Stomach (tissue), 4 donors: ENCODE results near the gene AJAP1.

ENCODE experiments used
- CTCF ChIP-seq, 7 experiments: fragments of 450-650 bp in 4 of 7; fragments of 200-600 bp in 3 of 7; sonication (generic) in 3 of 7; IDR thresholded peaks; one replicate each; pipeline ENCODE4 v1.5.1; 2016 to 2019; ENCODE audit warnings: antibody characterized with exemption in 7 of 7, control low read depth in 2 of 7, mild to moderate bottlenecking in 1 of 7
- POLR2A ChIP-seq, 4 donors: fragments of 450-650 bp; IDR thresholded peaks; one replicate each; pipeline ENCODE4 v1.6.1; 2016; ENCODE audit warnings: antibody characterized with exemption in 4 of 4, control low read depth in 2 of 4, mild to moderate bottlenecking in 1 of 4, moderate library complexity in 1 of 4
- POLR2AphosphoS5 ChIP-seq, 3 donors: sonication (generic); formaldehyde crosslinking; IDR thresholded peaks; one replicate each; pipeline ENCODE4 v1.6.1; 2016; ENCODE audit warnings: antibody characterized with exemption in 3 of 3

DNA sequence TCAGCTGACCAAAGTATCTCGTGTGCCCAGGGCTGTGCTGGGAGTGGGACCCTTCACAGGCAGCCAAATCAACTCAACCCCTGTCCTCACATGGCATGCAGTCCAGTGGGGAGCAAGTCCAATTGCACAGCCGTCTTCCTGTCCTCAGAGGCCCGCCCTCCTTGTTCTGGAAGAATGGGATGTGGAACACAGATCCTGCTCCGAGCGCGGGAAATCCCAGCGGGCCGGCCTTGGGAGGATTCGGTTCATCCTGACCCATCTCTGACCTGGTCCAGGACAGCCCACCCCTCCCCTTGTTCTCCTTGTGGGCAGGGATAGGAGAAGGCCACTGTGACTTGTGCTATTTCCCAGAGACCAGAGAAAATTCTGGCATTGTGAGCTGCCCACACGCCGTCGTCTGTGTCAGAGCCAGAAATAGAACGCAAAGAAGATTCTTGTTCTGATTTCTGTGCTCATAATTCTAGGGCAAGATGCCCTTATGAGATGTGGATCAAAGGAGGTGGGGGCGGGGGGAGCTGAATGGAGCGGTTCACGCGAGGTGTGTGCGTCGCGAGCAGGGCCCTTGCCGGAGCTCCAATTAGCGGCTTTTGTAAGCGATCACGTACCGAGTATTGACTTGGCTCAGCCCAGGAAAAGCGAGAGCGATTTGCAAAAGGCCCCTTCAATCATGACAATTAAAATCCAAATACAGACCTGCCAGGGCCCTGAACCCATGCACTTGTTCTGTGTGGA, 79.2 kb downstream of the AJAP1 start:
- TF ChIP-seq CTCF (IDR thresholded peaks at IDR 0.05) (no peak), POLR2A (IDR thresholded peaks at IDR 0.05) (no peak), POLR2AphosphoS5 (IDR thresholded peaks at IDR 0.05) (no peak)
